PFSK-1 (cell line): ENCODE results near the gene TTLL11.

Source experiments
- FOXP2 ChIP-seq: optimal IDR thresholded peaks from 2 replicates; pipeline ENCODE3; 2011; ENCODE audit warnings: borderline replicate concordance, control low read depth, inconsistent platforms; ENCODE audit not compliant: insufficient read depth; ENCODE audit errors: extremely low read length, extremely low read depth
- POLR2AphosphoS5 ChIP-seq: IDR thresholded peaks from 2 replicates; pipeline ENCODE4 v1.6.1; 2012; ENCODE audit warnings: low read depth, mild to moderate bottlenecking, control low read depth, low read length, moderate library complexity
- SIN3A ChIP-seq: IDR thresholded peaks from 2 replicates; pipeline ENCODE4 v1.6.1; 2012; ENCODE audit warnings: mild to moderate bottlenecking, low read length, moderate library complexity, borderline replicate concordance; ENCODE audit not compliant: insufficient read depth

GRCh38 chr9:121841771-121842611 is 251.1 kb downstream of the TTLL11 start:
- TF ChIP-seq POLR2AphosphoS5 (no peak), SIN3A (no peak), FOXP2 (no peak)
